ENCODE measurements around the gene SERINC5.

The SERINC5 gene

DNA sequence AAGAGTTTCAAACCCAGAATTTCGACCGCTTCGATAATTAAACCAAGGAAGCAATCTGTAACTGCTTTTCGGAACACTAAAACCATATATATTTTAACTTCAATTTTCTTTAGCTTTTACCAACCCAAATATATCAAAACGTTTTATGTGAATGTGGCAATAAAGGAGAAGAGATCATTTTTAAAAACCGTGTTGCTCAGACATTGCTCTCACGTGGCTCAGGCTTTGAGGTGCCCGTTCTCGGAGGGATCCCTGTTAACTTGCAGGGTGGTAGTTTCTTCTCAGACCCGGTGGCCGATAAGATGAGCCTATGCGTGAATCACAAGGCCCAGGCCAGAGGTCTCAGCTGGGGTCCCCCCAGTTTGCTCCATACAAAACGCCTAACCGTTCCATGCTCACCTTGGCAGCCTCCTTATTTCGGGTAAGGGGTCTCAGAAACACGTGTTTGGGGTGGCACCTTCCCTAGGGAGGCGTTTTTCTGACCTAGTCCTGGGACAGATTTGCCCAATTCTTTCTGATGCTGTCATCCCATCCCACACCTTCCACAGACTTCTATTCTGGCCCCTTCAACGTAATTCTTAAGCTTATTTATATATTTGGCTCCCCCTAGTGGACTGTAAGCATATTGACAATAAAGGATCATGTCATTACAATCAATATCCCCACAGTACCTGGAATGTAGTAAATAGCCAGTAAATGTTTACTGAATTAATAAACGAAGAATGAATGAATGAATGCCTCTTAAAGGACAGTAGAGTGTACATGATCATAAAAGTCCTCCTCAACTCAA, 172.6 kb downstream of the SERINC5 start:
- DNase-seq, result peak; percentile 56

DNA sequence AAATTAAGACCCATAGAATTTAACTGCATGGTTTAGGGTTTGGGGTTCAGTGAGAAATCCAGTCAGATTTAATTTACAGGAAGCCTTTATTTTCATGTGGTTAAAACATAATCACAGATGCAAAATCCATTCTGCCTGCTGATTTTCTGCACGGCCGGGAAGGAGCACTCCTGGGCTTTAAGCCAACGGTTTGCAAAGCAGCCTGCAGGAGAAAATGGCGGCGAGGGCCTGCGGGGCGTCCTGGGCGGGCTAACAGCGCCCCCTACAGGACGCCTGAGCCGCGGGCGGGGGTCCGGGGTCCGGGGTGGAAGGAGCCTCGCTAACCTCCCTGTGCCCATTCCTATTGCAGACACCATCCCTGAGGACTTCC, 173.1 kb downstream of the SERINC5 start:
- peak; percentile 79 for DNase-seq

DNA sequence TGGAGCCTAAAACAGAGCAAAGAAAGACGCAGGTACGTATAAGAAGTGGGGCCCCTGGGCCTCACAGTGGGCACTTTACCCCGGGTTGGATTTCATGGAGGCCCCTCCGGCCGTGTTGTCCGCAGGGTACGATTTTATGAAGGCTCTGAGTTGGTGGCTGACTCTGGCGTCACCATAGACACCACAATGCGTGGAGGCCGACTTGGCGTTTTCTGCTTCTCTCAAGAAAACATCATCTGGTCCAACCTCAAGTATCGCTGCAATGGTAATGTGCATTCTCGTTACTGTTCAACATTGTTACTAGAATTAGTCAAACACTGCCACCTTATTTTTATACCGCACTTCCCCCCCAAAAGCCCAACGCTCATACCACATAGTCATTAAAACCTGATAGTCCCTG, 173.6 kb downstream of the SERINC5 start:
- DNase-seq, result no peak

DNA sequence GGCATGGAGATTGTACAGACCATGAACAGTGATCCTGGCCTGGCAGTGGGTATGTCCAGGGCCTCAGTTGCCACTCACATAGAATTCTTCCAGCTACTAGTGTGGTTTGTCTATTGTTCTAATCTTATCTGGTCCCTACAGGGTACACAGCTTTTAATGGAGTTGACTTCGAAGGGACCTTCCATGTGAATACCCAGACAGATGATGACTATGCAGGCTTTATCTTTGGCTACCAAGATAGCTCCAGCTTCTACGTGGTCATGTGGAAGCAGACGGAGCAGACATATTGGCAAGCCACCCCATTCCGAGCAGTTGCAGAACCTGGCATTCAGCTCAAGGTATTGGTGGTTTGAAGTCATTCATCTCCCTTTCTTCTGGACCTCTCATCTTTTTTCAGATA, 176.9 kb downstream of the SERINC5 start:
- DNase-seq, result no peak

DNA sequence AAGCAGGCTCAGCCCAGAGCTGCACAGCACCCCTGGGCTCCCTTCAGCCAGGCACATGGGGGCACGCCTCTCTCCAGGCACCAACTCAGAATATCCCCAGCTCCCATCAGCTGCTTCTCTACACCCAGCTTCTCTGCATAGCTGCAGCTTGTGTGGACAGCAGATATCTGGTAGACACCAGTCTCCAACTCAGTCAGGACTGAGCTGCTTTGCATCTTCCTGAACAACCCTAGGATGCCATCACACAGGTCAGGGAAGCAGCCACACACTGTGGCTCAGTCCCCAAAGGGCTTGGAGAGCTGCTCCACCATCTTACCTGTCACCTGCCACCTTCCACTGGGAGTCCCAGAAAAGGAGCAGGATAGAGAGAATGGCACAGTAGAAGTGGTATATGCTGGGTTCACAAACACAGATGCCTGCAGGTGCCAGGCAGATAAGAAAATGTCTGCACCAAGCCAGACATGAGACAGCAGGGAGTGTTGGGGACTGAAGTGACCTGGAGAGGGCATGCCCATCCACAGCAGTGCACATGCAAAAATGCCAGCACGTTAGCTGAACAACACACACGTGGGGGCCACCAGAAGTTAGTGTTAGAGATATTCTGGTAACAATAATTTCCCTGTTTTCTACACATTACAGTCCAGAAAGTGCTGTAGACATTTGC, 178.7 kb downstream of the SERINC5 start:
- no peak for DNase-seq

DNA sequence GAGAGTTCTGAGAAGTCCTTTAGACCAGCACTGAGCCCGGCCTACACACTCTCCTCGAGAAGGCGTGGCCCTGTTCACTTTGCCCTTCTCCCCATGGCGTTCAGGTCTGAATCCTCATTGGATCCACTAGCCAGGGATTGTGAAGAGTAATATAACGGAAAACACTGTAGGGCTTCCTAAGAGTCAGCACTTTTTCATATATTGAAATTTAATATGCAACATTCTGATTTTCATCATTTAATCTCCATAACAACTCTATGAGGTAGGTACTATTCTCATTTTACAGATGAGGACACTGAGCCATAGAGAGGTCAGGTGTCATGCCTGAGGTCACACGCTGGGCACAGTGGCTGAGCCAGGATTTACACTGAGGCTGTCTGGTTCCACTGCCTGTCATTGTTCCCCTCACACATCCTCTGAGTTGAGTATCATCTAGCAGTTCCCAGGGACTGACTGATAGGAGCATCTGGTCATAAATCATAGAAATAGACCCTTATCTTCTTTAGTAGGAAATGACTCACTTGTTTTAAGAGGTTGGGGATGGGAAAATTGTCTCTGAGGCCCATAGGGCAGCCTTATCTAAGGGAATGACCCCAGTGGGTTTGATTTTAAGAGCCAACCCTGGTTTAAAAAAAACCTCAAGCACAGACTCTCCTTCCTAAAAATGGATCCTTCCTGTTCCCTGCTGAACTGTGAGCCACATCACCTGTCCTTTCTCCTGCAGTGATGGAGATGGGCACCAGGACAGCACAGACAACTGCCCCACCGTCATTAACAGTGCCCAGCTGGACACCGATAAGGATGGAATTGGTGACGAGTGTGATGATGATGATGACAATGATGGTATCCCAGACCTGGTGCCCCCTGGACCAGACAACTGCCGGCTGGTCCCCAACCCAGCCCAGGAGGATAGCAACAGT, 179.5 kb downstream of the SERINC5 start:
- DNase-seq, result no peak

DNA sequence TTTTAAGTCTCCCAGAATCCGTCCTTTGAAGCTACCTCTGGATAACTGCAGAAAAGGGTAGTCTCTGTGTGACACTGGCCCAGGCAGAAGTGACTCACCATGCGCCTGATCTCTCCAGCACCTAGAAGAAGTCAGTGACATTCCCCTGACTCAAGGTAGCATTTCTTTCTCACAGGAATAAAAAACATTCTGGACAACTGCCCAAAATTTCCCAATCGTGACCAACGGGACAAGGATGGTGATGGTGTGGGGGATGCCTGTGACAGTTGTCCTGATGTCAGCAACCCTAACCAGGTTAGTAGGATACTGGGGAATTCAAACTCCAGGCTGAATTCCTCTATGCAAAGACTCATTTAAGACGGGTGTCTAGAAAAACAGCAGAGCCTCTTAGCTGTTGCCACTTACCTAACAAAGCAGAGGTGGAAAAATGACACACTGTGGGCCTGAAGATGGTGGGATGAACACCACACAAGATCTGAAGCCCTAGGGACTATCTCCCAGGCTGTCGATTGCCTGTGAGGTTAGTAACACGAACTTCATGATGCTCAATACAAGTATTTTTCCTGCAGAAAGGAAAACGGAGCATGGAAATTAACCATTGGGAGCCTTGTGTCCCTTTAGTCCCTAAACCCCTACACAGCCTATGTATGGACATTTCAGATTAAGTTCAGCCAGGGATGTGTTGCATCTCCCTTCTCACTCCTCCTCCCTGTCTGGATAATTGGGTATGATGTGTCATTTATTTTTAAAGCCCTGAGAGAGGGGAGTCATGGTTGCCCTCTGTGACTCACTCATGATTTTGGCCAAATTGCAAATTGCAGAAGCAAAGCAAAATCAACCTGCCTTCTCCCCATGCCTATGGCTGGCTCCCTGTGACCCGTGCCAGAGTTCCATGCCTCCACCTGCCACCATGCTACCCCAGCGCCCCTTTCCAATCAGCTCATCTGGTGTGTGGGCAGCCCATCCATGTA, 183.5 kb downstream of the SERINC5 start:
- DNase-seq, result no peak

DNA sequence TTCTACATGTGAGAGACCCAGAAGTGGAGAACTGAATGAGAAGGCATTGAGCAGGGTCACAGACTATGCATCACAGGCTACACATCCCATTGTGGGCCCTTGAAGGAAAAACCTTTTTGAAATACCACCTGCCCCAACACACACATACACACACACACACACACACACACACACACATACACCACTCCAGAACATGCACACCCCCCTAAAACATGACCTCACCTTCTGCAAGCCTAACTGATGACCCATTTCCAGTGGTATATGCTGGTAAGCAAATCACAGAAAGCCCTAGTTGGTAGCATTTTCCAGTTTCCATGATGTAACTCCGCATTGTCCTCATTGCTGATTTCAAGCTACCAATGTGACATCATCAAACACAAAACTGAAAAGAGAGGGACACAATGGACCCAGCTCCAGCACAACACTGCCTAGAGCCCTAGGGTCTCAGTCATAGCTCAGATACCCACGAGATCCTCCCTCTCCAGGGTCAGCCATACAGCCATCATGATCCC, 184.3 kb downstream of the SERINC5 start:
- DNase-seq, result no peak

DNA sequence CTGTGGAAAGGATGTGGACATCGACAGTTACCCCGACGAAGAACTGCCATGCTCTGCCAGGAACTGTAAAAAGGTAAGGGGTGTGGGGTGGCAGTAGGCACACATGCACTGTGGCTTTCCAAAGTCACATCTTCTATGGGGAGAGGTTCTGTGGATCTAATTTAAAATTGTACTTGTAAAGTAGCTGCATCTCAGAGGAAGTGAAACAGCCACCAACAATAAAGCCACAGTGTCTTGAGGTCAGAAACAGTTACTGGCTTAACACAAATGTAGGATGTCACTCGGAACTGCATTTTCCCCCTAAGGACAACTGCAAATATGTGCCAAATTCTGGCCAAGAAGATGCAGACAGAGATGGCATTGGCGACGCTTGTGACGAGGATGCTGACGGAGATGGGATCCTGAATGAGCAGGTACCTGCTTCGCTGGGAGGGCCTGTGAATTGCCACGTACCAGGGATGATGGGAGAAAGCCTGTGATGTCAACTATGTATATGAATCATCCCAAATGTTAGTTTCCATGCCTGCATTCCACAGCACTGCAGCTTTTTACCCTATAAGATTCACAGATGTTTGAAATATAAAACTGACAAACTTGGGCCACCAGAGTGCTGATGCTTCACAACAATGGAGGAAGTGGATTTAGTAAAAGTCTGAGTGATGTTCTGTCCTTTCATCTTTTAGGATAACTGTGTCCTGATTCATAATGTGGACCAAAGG, 185.4 kb downstream of the SERINC5 start:
- no peak for DNase-seq

DNA sequence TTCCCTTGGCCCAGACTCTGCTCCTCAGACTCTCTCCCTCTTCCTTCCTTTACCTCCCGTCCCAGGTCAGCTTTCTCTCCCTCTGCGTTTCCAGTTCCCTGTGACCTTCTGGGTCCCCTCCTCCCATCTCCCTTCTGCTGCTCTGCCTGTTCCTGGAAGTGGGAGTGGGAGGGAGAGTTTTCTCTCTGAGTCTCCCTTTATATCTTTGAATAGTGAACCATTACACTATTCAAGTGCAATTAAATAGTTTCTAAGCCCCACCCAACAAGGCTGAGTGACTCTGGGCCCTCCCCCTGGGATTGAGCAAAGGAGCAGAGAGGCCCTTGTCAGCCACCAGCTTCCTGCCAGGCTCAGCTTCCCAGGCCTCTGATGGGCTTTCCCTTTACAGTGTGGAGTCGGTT, 185.9 kb downstream of the SERINC5 start:
- DNase-seq, result no peak

DNA sequence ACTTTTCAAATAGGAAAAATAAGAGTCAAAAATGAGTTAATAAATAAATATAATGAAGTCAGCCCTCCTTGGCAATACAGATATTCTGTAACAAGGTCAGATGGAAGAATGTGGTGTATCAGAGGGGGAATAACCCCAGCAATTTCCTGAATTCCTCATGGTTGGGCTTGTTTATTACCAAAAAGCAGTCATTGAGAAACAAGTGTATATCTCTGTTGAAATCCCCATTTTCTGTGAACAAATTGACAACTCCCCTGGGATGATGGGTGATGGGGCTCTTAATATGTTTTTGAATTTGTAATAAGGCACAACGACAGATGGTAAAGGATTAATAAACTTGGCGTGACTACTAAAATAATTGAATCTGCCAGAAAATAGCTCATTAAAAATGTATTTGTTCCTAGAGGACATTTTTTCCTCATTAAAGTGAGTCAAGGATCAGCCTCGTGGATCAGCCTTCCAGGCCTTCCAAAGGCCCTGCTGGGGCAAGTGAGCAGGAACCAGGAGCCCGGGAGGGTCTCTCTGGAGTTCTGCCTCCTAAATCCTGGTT, 186.5 kb downstream of the SERINC5 start:
- DNase-seq, result peak; percentile 11

DNA sequence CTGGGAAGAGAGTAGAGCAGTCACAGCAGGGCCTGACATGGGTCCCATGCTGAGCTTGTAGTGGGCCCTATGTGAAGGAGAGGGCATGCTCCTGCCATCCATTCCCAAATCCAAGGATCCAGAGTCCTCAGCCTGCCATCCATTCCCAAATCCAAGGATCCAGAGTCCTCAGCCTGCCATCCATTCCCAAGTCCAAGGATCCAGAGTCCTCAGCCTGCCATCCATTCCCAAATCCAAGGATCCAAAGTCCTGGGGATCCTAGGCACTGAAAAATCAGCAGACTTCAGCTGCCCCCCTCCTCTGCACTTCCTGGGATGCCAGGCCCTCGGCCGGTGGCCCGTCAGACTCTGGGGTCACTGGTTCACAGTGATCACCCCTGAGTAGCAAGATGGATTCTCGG, 187.1 kb downstream of the SERINC5 start:
- DNase-seq, result no peak

DNA sequence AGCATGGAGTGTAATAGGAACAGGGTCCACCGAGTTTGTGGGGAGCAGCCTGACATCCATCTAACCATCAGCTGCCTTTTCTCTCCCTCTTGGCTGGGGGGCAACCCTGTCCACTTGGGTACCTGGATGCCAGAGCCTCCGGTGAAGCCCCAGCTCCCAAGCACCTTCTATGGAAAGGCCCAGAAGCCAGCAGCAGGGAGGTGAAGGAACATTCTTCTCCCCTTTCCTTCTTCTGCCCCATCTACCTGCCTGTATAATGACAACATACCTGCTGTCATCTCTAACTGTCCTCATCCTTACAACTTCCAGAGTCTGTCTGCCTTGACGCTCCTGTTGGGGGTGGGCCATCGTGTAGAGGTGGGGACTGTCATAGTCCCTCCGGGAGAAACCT, 187.6 kb downstream of the SERINC5 start:
- no peak for DNase-seq

DNA sequence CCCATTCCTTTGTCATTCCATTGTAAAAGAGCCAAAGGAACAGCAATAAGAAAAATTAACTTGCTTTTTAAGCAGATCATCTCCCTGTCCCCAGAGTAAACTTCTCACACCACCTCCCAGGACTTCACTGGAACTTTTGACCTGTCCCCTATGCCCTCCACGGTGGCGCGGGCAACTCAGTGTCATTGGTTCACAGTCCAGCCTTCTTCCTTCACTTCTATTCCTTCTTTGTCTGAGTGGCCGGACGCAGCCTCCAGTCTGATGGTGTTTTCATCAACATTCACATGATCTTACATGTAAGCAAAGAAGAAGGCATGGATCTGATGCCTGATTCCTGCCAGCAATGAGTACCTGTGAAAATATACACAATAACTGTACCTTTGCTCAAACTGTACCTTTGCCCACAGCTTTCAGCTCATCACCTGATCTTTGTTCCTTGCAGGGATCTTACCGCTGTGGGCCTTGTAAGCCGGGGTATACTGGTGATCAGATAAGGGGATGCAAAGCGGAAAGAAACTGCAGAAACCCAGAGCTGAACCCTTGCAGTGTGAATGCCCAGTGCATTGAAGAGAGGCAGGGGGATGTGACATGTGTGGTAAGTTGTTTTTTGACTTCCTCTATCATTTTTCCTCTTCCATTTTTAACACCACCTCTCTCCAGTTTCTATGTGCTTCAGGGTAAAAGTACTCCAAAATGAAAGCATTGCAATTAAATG, 188.2 kb downstream of the SERINC5 start:
- no peak for DNase-seq

DNA sequence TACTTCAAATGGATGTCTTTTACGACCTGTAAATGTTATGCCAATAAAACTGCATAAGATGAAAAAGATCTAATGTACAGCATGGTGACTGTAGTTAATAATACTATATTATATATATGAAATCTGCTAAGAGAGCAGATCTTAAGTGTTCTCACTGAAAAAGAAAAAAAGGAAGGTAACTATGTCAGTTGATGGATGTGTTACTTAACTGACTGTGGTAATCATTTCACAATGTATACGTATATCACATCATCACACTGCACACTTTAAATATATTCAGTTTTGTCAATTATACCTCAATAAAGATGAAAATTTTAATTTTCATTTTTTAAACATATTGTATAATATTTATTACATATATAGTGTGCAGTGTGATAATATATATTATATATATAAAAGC, 188.8 kb downstream of the SERINC5 start:
- no peak for DNase-seq

DNA sequence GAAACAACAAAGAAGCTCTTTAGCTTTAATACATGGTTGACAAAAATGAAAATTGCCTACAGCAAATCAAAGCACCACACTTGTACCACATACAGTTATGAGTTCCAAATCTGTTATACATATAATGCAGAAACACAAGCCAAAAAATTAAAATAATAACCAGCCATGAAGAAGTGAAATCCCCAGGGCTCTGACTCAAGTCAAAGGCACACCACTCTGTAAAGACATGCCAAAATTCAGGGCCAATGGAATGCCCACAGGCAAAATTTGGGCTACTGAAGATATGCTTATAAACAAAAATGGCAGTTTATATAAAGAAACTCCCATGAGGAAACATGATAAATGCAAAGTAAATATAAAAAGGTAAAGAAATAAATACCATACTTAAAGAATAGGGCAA, 191.7 kb downstream of the SERINC5 start:
- DNase-seq, result no peak
